22Rv1 (cell line): ENCODE measurements around the gene USP3.

Experiments used
- ZFX ChIP-seq: fragments of 450-650 bp; IDR thresholded peaks from 2 replicates; pipeline ENCODE4 v1.6.1; 2017; ENCODE audit warnings: antibody characterized with exemption, borderline replicate concordance
- TF ChIP-seq, protein P1 (sequence below): fragments of 450-650 bp; IDR thresholded peaks from 2 replicates; pipeline ENCODE4 v1.5.1; 2017; ENCODE audit warnings: mild to moderate bottlenecking

- TF ChIP-seq, protein P1, sequence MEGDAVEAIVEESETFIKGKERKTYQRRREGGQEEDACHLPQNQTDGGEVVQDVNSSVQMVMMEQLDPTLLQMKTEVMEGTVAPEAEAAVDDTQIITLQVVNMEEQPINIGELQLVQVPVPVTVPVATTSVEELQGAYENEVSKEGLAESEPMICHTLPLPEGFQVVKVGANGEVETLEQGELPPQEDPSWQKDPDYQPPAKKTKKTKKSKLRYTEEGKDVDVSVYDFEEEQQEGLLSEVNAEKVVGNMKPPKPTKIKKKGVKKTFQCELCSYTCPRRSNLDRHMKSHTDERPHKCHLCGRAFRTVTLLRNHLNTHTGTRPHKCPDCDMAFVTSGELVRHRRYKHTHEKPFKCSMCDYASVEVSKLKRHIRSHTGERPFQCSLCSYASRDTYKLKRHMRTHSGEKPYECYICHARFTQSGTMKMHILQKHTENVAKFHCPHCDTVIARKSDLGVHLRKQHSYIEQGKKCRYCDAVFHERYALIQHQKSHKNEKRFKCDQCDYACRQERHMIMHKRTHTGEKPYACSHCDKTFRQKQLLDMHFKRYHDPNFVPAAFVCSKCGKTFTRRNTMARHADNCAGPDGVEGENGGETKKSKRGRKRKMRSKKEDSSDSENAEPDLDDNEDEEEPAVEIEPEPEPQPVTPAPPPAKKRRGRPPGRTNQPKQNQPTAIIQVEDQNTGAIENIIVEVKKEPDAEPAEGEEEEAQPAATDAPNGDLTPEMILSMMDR = no peak
- no peak for TF ChIP-seq ZFX
Observed at GRCh38 chr15:63488398-63488960, 15.9 kb upstream of the USP3 start.
